Activated CD4-positive, alpha-beta T cell treated with anti-CD3 and anti-CD28 coated beads, Interleukin-2, amount 10 ng/mL, durations not matched to agents 7 days and 5 days (primary cell): ENCODE data around the gene OR5B17. TPM values are rescaled to one million over a fixed set of nuclear protein-coding genes. Genes with fewer than 3 reads are reported as not detected.
"Not testable (repeated sequence)": the region's sequence is repeated elsewhere in the genome, so short reads cannot be mapped to it uniquely, and the experiment has no call there.

Experiments
- CTCF ChIA-PET: fragments of 350-600 bp; sonication (Branson Sonifier 250); formaldehyde crosslinking; loops from one replicate; lab custom pipeline; 2021; ENCODE audit warnings: antibody characterized with exemption; lab: Charles Lee
- POLR2A ChIA-PET: fragments of 350-600 bp; sonication (Branson Sonifier 250); formaldehyde crosslinking; loops from one replicate; lab custom pipeline; 2021; ENCODE audit warnings: antibody characterized with exemption; lab: Charles Lee
- DNase-seq: peaks from one replicate; pipeline ENCODE4 v3.0.0-alpha.2; 2020
- H3K27ac Mint-ChIP-seq: one replicate; pipeline ENCODE4 v1.8.0; 2021; ENCODE audit warnings: mild to moderate bottlenecking, moderate library complexity, mixed read lengths
- H3K27me3 Mint-ChIP-seq: one replicate; pipeline ENCODE4 v1.8.0; 2021; ENCODE audit warnings: mixed read lengths
- H3K36me3 Mint-ChIP-seq: one replicate; pipeline ENCODE4 v1.8.0; 2021; ENCODE audit warnings: low read depth, mixed read lengths
- H3K4me1 Mint-ChIP-seq: one replicate; pipeline ENCODE4 v1.8.0; 2021; ENCODE audit warnings: mixed read lengths
- H3K4me3 Mint-ChIP-seq: one replicate; pipeline ENCODE4 v1.8.0; 2021; ENCODE audit warnings: mild to moderate bottlenecking, moderate library complexity, mixed read lengths
- H3K9me3 Mint-ChIP-seq: one replicate; pipeline ENCODE4 v1.8.0; 2021; ENCODE audit warnings: mixed read lengths
- total RNA-seq, 2 experiments: library from RNA; stranded (reverse); gene quantifications; one replicate each; pipeline ENCODE4 v1.2.3, GENCODE V29; 2021

The OR5B17 gene
- total RNA-seq = not detected

DNA sequence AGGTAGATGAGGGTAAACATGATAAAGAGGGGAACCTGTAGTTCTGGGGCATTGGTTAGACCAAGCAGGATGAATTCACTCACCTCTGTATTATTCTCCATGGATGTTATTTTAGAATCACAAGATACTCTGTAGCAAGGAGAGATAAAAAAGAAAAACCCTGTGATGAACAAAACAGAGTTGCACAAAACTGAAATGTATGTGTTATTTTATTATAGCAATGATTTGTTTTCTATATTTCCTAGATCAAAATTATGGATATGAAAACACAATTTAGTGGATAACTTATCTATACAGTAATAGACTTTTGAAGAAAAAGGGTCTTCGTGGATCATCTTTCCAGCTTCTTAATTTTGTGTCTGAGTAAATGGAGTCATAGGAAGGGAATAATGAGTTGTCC lies at the start of gene OR5B17:
OR5B17 (minus strand) TSS at position 101 of the 400 bp plus-strand sequence; CDS start at position 101, 0 bp downstream.
- Mint-ChIP-seq H3K9me3 (no peaks in the 10 kb centered on the region), H3K27ac (no peak within 1 kb of the TSS), H3K4me1 (no peaks in the 10 kb centered on the region), H3K4me3 (no peak within 1 kb of the TSS), H3K36me3 (no peaks in the 10 kb centered on the region), H3K27me3 (peaks cover 2% of the 10 kb centered on the region)
- ChIA-PET CTCF (no interaction called here), POLR2A (no interaction called here)
- no peak for DNase-seq

- Mint-ChIP-seq H3K9me3 (peaks cover 12% of the 10 kb centered on the region), H3K27me3 (no peaks in the 10 kb centered on the region), H3K27ac (no peak within 1 kb of the TSS), H3K4me3 (no peak within 1 kb of the TSS), H3K4me1 (no peaks in the 10 kb centered on the region), H3K36me3 (no peaks in the 10 kb centered on the region)
- DNase-seq = no peak
- ChIA-PET POLR2A (no interaction called here), CTCF (no interaction called here)
Observed at GRCh38 chr11:58406774-58407173, 47.9 kb upstream of the OR5B17 start, which contains the start of gene OR5B3. OR5B3 (minus strand) TSS chr11:58406874; CDS start chr11:58403409, 3,465 bp downstream.

GRCh38 chr11:58399622-58400021 lies 40.8 kb upstream of the OR5B17 start:
- H3K9me3 Mint-ChIP-seq, H3K4me3 Mint-ChIP-seq, H3K27me3 Mint-ChIP-seq, POLR2A ChIA-PET, H3K36me3 Mint-ChIP-seq, CTCF ChIA-PET, H3K4me1 Mint-ChIP-seq, H3K27ac Mint-ChIP-seq, DNase-seq: not testable (repeated sequence)

DNA sequence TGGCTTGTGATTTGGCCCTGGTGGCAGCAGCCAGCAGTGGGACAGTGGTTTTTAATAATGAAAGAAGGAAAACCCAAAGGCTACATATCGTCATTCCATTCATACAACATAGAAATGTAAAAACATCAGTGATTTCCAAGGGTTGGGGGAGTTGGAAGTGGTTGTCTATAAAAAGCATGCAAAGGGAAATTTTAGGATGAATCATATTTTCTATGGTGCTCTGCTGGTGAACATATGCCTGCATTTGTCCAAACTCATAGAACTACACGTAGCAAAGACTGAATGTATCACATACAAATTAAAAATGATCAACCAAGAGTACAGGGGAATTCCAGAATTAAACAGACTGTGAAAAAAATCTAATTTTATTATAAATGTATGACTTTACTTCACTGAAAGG lies 36.7 kb upstream of the OR5B17 start:
- Mint-ChIP-seq H3K27me3 (no peaks in the 10 kb centered on the region), H3K4me3 (no peak overlapping the region), H3K9me3 (no peaks in the 10 kb centered on the region), H3K4me1 (no peaks in the 10 kb centered on the region), H3K27ac (no peak overlapping the region), H3K36me3 (no peaks in the 10 kb centered on the region)
- CTCF ChIA-PET = no interaction called here
- no peak for DNase-seq
- POLR2A ChIA-PET = no interaction called here

- Mint-ChIP-seq H3K4me1 (no peaks in the 10 kb centered on the region), H3K9me3 (no peaks in the 10 kb centered on the region), H3K36me3 (no peaks in the 10 kb centered on the region), H3K4me3 (no peak overlapping the region), H3K27me3 (no peaks in the 10 kb centered on the region), H3K27ac (no peak overlapping the region)
- no peak for DNase-seq
- POLR2A ChIA-PET = no interaction called here
- CTCF ChIA-PET = no interaction called here
Observed at GRCh38 chr11:58394195-58394594, 35.3 kb upstream of the OR5B17 start.

GRCh38 chr11:58392746-58393145 lies 33.9 kb upstream of the OR5B17 start:
- Mint-ChIP-seq H3K9me3 (no peaks in the 10 kb centered on the region), H3K27ac (no peak overlapping the region), H3K4me3 (no peak overlapping the region), H3K36me3 (no peaks in the 10 kb centered on the region), H3K4me1 (no peaks in the 10 kb centered on the region), H3K27me3 (no peaks in the 10 kb centered on the region)
- CTCF ChIA-PET = no interaction called here
- POLR2A ChIA-PET = no interaction called here
- DNase-seq = no peak

DNA sequence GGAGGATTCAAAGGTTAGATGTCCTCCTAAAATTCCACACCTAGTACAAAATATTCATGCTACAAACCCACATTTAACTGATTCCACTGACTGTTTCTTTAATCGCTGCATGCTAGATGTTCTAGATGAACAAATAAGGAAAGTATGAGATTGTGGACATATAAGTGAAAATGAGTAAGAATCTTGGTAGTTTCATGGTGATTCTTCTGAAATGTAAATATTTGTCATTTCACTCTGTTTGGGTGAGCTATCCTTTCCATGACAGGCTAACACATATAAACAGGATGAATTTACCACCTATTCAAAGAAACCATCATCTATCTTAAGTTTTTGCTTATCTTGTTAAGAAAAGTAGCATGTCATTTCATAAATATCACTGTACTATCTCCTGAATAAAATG lies 33.0 kb upstream of the OR5B17 start:
- no peak overlapping the region for H3K4me3 Mint-ChIP-seq
- H3K27ac Mint-ChIP-seq = no peak overlapping the region
- H3K4me1 Mint-ChIP-seq = no peaks in the 10 kb centered on the region
- no peaks in the 10 kb centered on the region for H3K27me3 Mint-ChIP-seq
- POLR2A ChIA-PET = no interaction called here
- no peaks in the 10 kb centered on the region for H3K9me3 Mint-ChIP-seq
- CTCF ChIA-PET = no interaction called here
- DNase-seq = no peak
- no peaks in the 10 kb centered on the region for H3K36me3 Mint-ChIP-seq

DNA sequence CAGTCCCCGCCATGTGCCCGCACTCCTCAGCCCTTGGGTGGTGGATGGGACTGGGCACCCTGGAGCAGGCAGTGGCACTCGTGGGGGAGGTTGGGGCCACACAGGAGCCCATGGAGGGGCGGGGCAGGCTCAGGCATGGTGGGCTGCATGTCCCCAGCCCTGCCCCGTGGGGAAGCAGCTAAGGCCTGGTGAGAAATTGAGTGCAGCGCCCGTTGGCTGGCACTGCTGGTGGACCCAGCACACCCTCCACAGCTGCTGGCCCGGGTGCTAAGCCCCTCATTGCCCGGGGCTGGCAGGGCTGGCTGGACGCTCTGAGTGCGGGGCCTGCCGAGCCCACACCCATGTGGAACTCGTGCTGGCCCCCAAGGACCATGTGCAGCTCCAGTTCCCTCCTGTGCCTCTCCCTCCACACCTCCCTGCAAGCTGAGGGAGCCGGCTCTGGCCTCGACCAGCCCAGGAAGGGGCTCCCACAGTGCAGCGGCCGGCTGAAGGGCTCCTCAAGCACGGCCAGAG lies 31.7 kb upstream of the OR5B17 start:
- Mint-ChIP-seq H3K4me1 (no peaks in the 10 kb centered on the region), H3K9me3 (no peaks in the 10 kb centered on the region), H3K36me3 (no peaks in the 10 kb centered on the region), H3K27ac (no peak overlapping the region), H3K27me3 (no peaks in the 10 kb centered on the region), H3K4me3 (no peak overlapping the region)
- ChIA-PET POLR2A (no interaction called here), CTCF (no interaction called here)
- no peak for DNase-seq

GRCh38 chr11:58354727-58355126 lies 4.1 kb downstream of the OR5B17 start:
- Mint-ChIP-seq H3K9me3 (no peaks in the 10 kb centered on the region), H3K27me3 (no peaks in the 10 kb centered on the region), H3K4me1 (no peaks in the 10 kb centered on the region), H3K36me3 (no peaks in the 10 kb centered on the region), H3K4me3 (no peak overlapping the region), H3K27ac (no peak overlapping the region)
- POLR2A ChIA-PET = no interaction called here
- CTCF ChIA-PET = interaction anchor here (0.6 kb wide), 1 partner anchor 293 kb away, joined by 5 read pairs; no protein-coding TSS in a partner anchor
- no peak for DNase-seq

GRCh38 chr11:58345204-58345603 lies 13.7 kb downstream of the OR5B17 start:
- no peaks in the 10 kb centered on the region for H3K9me3 Mint-ChIP-seq
- ChIA-PET CTCF (no interaction called here), POLR2A (no interaction called here)
- no peaks in the 10 kb centered on the region for H3K4me1 Mint-ChIP-seq
- H3K36me3 Mint-ChIP-seq = no peaks in the 10 kb centered on the region
- no peak overlapping the region for H3K4me3 Mint-ChIP-seq
- no peak for DNase-seq
- H3K27me3 Mint-ChIP-seq = peaks cover 6% of the 10 kb centered on the region
- H3K27ac Mint-ChIP-seq = no peak overlapping the region

DNA sequence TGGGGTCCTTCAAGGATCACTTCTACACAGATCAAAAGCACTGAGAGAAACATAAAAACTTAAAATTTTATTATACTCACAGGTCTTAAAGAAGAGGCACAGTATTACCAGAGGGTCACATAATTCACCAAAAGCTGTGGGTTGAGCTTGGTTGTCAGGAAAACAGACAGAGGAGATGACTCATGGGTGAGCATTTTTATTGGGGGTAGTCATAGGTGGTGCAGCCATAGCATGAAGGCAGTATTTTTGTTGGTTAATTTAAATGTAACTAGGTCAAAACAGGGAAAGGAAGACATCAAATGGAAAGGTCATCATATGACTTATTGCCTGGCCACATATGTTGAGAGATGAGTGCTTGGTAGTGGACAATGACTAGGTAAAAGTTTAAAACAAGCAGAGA lies 24.2 kb downstream of the OR5B17 start:
- H3K27ac Mint-ChIP-seq = no peak overlapping the region

DNA sequence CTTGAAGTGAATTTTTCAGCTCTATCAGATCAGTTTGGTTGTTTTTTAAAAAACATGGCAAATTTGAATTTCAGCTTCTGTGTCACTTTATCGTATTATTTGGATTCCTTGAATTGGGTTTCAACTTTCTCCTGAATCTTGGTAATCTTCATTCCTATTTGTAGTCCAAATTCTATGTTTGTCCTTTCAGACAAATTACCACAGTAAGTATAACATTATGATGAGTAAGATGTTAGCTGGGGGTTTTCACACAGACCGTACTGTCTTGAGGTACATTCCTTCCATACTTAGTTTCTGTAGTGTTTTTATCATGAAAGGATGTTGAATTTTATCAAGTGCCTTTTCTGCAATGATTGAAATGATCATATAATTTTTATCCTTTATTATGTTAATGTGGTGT lies 28.0 kb downstream of the OR5B17 start:
- DNase-seq = no peak
- peaks cover 5% of the 10 kb centered on the region for H3K27me3 Mint-ChIP-seq
- no peak overlapping the region for H3K4me3 Mint-ChIP-seq
- ChIA-PET CTCF (no interaction called here), POLR2A (no interaction called here)
- no peaks in the 10 kb centered on the region for H3K4me1 Mint-ChIP-seq
- no peaks in the 10 kb centered on the region for H3K36me3 Mint-ChIP-seq
- H3K27ac Mint-ChIP-seq = no peak overlapping the region
- no peaks in the 10 kb centered on the region for H3K9me3 Mint-ChIP-seq

More for the DNA sequence above, 24.2 kb downstream of the OR5B17 start:
- Mint-ChIP-seq H3K4me1 (no peaks in the 10 kb centered on the region), H3K9me3 (no peaks in the 10 kb centered on the region), H3K27me3 (peaks cover 2% of the 10 kb centered on the region), H3K36me3 (no peaks in the 10 kb centered on the region), H3K4me3 (no peak overlapping the region)
- ChIA-PET POLR2A (no interaction called here), CTCF (no interaction called here)
- no peak for DNase-seq

DNA sequence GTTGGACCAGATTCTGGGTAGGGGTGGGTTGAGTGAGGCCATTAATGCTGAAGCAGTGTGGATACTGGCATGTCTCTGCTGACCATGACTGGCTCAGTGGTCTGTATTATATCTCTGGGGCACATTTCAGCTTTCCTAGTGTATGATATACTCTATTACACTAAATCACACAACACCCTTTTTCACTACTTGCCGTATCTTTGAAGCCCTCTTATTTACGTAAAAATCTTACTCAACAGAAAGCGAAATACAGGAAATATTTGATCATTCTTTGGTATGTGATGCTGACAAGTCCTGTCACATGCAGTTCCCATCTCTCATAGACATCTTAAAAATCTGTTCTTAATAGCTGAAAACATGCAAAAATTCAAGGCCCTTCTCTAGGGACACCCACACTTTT lies 40.3 kb downstream of the OR5B17 start:
- Mint-ChIP-seq H3K4me1 (no peaks in the 10 kb centered on the region), H3K4me3 (no peak overlapping the region), H3K9me3 (no peaks in the 10 kb centered on the region), H3K36me3 (no peaks in the 10 kb centered on the region), H3K27ac (no peak overlapping the region), H3K27me3 (no peaks in the 10 kb centered on the region)
- no peak for DNase-seq
- POLR2A ChIA-PET = no interaction called here
- CTCF ChIA-PET = no interaction called here

DNA sequence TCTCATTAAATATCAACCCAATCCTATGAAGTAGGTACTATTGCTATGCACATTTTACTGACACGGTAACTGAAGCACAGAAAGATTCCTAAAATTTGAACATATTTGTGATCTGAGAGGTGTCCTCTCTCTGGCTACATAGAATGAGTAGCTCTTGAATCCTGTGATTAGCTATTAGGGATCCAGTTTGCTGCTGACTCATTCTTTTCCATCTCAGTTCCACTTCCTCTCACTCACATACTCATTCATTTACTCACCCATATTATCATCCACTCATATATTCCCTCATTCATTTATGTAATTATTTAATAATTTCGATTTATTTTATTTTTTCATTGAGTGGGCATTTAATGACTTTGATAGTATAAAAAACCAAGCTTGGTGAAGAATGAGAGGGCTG lies 42.7 kb downstream of the OR5B17 start:
- Mint-ChIP-seq H3K4me1 (no peaks in the 10 kb centered on the region), H3K27me3 (no peaks in the 10 kb centered on the region), H3K4me3 (no peak overlapping the region), H3K36me3 (no peaks in the 10 kb centered on the region), H3K9me3 (no peaks in the 10 kb centered on the region), H3K27ac (no peak overlapping the region)
- POLR2A ChIA-PET = no interaction called here
- CTCF ChIA-PET = no interaction called here
- no peak for DNase-seq
